ENCODE measurements around the gene WWOX.

GRCh38 chr16:78507576-78507975 lies 408.1 kb downstream of the WWOX start:
- TF ChIP-seq, protein P1, sequence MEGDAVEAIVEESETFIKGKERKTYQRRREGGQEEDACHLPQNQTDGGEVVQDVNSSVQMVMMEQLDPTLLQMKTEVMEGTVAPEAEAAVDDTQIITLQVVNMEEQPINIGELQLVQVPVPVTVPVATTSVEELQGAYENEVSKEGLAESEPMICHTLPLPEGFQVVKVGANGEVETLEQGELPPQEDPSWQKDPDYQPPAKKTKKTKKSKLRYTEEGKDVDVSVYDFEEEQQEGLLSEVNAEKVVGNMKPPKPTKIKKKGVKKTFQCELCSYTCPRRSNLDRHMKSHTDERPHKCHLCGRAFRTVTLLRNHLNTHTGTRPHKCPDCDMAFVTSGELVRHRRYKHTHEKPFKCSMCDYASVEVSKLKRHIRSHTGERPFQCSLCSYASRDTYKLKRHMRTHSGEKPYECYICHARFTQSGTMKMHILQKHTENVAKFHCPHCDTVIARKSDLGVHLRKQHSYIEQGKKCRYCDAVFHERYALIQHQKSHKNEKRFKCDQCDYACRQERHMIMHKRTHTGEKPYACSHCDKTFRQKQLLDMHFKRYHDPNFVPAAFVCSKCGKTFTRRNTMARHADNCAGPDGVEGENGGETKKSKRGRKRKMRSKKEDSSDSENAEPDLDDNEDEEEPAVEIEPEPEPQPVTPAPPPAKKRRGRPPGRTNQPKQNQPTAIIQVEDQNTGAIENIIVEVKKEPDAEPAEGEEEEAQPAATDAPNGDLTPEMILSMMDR (IDR thresholded peaks at IDR 0.05; ENCODE audit: poor library complexity, severe bottlenecking), result no peak
- TF ChIP-seq POLR2AphosphoS5 (IDR thresholded peaks at IDR 0.05) (no peak), REST (IDR thresholded peaks at IDR 0.05; ENCODE audit: borderline replicate concordance) (no peak), MXI1 (conservative IDR thresholded peaks at IDR 0.05; ENCODE audit: poor library complexity, severe bottlenecking) (no peak)

Data from neural cell (in vitro differentiated cells).